Measurements from ENCODE around the gene TSPAN9. TPM values are rescaled to one million over a fixed set of nuclear protein-coding genes. Genes with fewer than 3 reads are reported as not detected.

Gene TSPAN9
- total RNA-seq, 1 donor = 13.0 TPM

GRCh38 chr12:3225154-3225795 is 148.1 kb downstream of the TSPAN9 start:
- Histone ChIP-seq H3K27me3 (ENCODE audit: insufficient read depth, low read length) (no peaks in the 10 kb centered on the region), H3K79me2 (ENCODE audit: insufficient read depth, low read length) (no peaks in the 10 kb centered on the region), H2AFZ (ENCODE audit: low read length) (no peak overlapping the region), H3K4me2 (ENCODE audit: insufficient read depth, low read length) (no peak overlapping the region), H3K36me3 (ENCODE audit: insufficient read depth, low read length) (no peaks in the 10 kb centered on the region), H3K27ac (ENCODE audit: low read depth, low read length) (no peak overlapping the region), H3K4me1 (ENCODE audit: insufficient read depth, low read length) (peaks cover 10% of the 10 kb centered on the region), H3K9me3 (ENCODE audit: low read depth, low read length) (peaks cover 7% of the 10 kb centered on the region), H4K20me1 (ENCODE audit: insufficient read depth, low read length) (no peaks in the 10 kb centered on the region), H3K4me3 (ENCODE audit: insufficient read depth, low read length) (no peak overlapping the region)
- TF ChIP-seq, protein P1, sequence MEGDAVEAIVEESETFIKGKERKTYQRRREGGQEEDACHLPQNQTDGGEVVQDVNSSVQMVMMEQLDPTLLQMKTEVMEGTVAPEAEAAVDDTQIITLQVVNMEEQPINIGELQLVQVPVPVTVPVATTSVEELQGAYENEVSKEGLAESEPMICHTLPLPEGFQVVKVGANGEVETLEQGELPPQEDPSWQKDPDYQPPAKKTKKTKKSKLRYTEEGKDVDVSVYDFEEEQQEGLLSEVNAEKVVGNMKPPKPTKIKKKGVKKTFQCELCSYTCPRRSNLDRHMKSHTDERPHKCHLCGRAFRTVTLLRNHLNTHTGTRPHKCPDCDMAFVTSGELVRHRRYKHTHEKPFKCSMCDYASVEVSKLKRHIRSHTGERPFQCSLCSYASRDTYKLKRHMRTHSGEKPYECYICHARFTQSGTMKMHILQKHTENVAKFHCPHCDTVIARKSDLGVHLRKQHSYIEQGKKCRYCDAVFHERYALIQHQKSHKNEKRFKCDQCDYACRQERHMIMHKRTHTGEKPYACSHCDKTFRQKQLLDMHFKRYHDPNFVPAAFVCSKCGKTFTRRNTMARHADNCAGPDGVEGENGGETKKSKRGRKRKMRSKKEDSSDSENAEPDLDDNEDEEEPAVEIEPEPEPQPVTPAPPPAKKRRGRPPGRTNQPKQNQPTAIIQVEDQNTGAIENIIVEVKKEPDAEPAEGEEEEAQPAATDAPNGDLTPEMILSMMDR (IDR thresholded peaks at IDR 0.05; ENCODE audit: extremely low read depth, low read depth, low read length) = no peak
- DNase-seq (ENCODE audit: insufficient read length, low spot score, missing footprints) = peak; percentile 94

- peaks cover 10% of the 10 kb centered on the region for H3K4me1 ChIP-seq (ENCODE audit: insufficient read depth, low read length)
- H3K9me3 ChIP-seq (ENCODE audit: low read depth, low read length) = peaks cover 7% of the 10 kb centered on the region
- no peaks in the 10 kb centered on the region for H3K79me2 ChIP-seq (ENCODE audit: insufficient read depth, low read length)
- H3K4me3 ChIP-seq (ENCODE audit: insufficient read depth, low read length) = no peak overlapping the region
- no peaks in the 10 kb centered on the region for H4K20me1 ChIP-seq (ENCODE audit: insufficient read depth, low read length)
- H3K27me3 ChIP-seq (ENCODE audit: insufficient read depth, low read length) = no peaks in the 10 kb centered on the region
- DNase-seq (ENCODE audit: insufficient read length, low spot score, missing footprints) = no peak
- TF ChIP-seq, protein P1 (IDR thresholded peaks at IDR 0.05; ENCODE audit: extremely low read depth, low read depth, low read length) = no peak
- H3K4me2 ChIP-seq (ENCODE audit: insufficient read depth, low read length) = no peak overlapping the region
- no peak overlapping the region for H2AFZ ChIP-seq (ENCODE audit: low read length)
- no peaks in the 10 kb centered on the region for H3K36me3 ChIP-seq (ENCODE audit: insufficient read depth, low read length)
- H3K27ac ChIP-seq (ENCODE audit: low read depth, low read length) = no peak overlapping the region
Measured at GRCh38 chr12:3225796-3226180, 148.6 kb downstream of the TSPAN9 start.

GRCh38 chr12:3226264-3226663 is 149.1 kb downstream of the TSPAN9 start:
- Histone ChIP-seq H3K27ac (ENCODE audit: low read depth, low read length) (no peak overlapping the region), H3K9me3 (ENCODE audit: low read depth, low read length) (peaks cover 7% of the 10 kb centered on the region), H4K20me1 (ENCODE audit: insufficient read depth, low read length) (no peaks in the 10 kb centered on the region), H3K4me1 (ENCODE audit: insufficient read depth, low read length) (peaks cover 10% of the 10 kb centered on the region), H2AFZ (ENCODE audit: low read length) (no peak overlapping the region), H3K4me2 (ENCODE audit: insufficient read depth, low read length) (no peak overlapping the region), H3K36me3 (ENCODE audit: insufficient read depth, low read length) (no peaks in the 10 kb centered on the region), H3K4me3 (ENCODE audit: insufficient read depth, low read length) (no peak overlapping the region), H3K79me2 (ENCODE audit: insufficient read depth, low read length) (no peaks in the 10 kb centered on the region), H3K27me3 (ENCODE audit: insufficient read depth, low read length) (no peaks in the 10 kb centered on the region)
- TF ChIP-seq, protein P1 (IDR thresholded peaks at IDR 0.05; ENCODE audit: extremely low read depth, low read depth, low read length) = no peak
- no peak for DNase-seq (ENCODE audit: insufficient read length, low spot score, missing footprints)

DNA sequence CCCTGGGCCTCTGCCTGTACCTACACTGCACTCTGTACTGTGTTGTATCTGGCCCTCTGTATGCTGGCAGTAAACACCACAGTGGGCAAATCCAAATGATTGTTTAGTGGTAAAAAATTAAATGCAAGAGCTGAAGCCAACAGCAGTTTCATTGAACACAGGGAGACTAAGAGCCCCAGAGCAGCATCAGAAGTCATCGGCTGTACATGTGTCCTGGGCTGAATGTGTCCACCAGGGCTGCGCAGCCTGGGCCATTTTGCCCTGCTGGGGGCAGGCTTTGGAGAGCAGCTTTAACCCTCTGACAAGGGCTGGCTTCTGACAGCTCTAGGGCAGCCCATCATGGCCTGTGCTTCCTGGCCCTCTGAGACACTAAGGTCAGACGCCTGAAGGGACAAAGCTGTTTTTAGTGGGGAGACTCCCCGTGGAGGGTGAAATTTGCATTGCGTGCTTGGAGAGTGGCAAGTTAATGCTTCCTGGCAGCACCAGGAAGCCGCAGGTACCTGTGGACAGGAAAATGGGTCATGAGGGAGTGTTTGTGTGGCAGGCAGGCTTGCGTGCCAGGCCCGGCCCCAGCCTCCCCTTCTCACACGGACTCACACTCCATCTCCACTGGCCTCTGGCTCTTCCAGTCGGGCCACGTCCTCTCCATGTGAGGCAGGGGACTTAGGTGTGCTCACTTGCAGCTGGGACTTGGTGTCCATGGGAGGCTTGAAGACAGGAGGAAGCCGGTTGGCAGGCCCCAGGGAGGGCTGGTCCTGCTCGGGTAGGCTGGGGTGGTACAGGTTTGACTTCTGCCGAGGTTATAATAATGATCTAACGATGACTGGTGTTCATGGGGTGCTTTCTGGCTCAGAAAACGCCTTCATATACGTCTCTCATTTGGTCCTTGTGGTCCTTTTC is 150.1 kb downstream of the TSPAN9 start:
- no peak for DNase-seq (ENCODE audit: insufficient read length, low spot score, missing footprints)
- peaks cover 10% of the 10 kb centered on the region for H3K4me1 ChIP-seq (ENCODE audit: insufficient read depth, low read length)
- no peaks in the 10 kb centered on the region for H3K36me3 ChIP-seq (ENCODE audit: insufficient read depth, low read length)
- no peak overlapping the region for H3K27ac ChIP-seq (ENCODE audit: low read depth, low read length)
- peaks cover 2% of the 10 kb centered on the region for H3K27me3 ChIP-seq (ENCODE audit: insufficient read depth, low read length)
- H2AFZ ChIP-seq (ENCODE audit: low read length) = no peak overlapping the region
- no peak overlapping the region for H3K4me2 ChIP-seq (ENCODE audit: insufficient read depth, low read length)
- H3K9me3 ChIP-seq (ENCODE audit: low read depth, low read length) = peaks cover 7% of the 10 kb centered on the region
- H3K79me2 ChIP-seq (ENCODE audit: insufficient read depth, low read length) = no peaks in the 10 kb centered on the region
- H4K20me1 ChIP-seq (ENCODE audit: insufficient read depth, low read length) = no peaks in the 10 kb centered on the region
- H3K4me3 ChIP-seq (ENCODE audit: insufficient read depth, low read length) = no peak overlapping the region
- TF ChIP-seq, protein P1 (IDR thresholded peaks at IDR 0.05; ENCODE audit: extremely low read depth, low read depth, low read length) = no peak

Data from osteoblast (primary cell).